Naive thymus-derived CD4-positive, alpha-beta T cell (primary cell): ENCODE results near the gene CRKL. TPM values are rescaled to one million over a fixed set of nuclear protein-coding genes. Genes with fewer than 3 reads are reported as not detected.

ENCODE experiments used
- ATAC-seq: fragments of 150-1000 bp; cut with Tn5 transposase; 2 replicates; pipeline ENCODE4 v1.10.0; 2021; ENCODE audit warnings: mild to moderate bottlenecking, moderate library complexity
- CTCF ChIA-PET: fragments of 350-600 bp; sonication (Branson Sonifier 250); formaldehyde crosslinking; loops from one replicate; lab custom pipeline; 2021; ENCODE audit warnings: antibody characterized with exemption; lab: Charles Lee
- POLR2A ChIA-PET: fragments of 350-600 bp; sonication (Branson Sonifier 250); formaldehyde crosslinking; loops from one replicate; lab custom pipeline; 2021; ENCODE audit warnings: antibody characterized with exemption, inconsistent platforms; lab: Charles Lee
- DNase-seq, 9 donors: peaks; one replicate each; pipeline versions ENCODE4 v3.0.0 to v3.0.0-alpha.2; 2020 to 2022; ENCODE audit warnings: mixed read lengths in 1 of 9
- H3K27ac ChIP-seq: one replicate; pipeline ENCODE4 v1.7.0; 2013; ENCODE audit warnings: mild to moderate bottlenecking, low read depth, low read length, moderate library complexity
- H3K27me3 ChIP-seq, 2 donors: one replicate each; pipeline ENCODE4 v1.7.0; 2013; ENCODE audit warnings: low read length in 2 of 2, mild to moderate bottlenecking in 2 of 2, moderate library complexity in 2 of 2; ENCODE audit not compliant: control insufficient read depth in 2 of 2, insufficient read depth in 2 of 2
- H3K36me3 ChIP-seq, 3 experiments: 1 replicate in 2 of 3; 2 replicates in 1 of 3; pipeline ENCODE4 v1.7.0; 2013; ENCODE audit warnings: low read length in 3 of 3, mild to moderate bottlenecking in 3 of 3, moderate library complexity in 1 of 3; ENCODE audit not compliant: insufficient read depth in 3 of 3, control insufficient read depth in 2 of 3
- H3K4me1 ChIP-seq, 2 donors: one replicate each; pipeline ENCODE4 v1.7.0; 2013; ENCODE audit warnings: low read length in 2 of 2, mild to moderate bottlenecking in 2 of 2, moderate library complexity in 1 of 2; ENCODE audit not compliant: control insufficient read depth in 2 of 2, insufficient read depth in 2 of 2
- H3K4me3 ChIP-seq: 2 replicates; pipeline ENCODE4 v1.7.0; 2013; ENCODE audit warnings: mild to moderate bottlenecking, low read length
- H3K9me3 ChIP-seq, 3 experiments: 1 replicate in 2 of 3; 2 replicates in 1 of 3; pipeline ENCODE4 v1.7.0; 2013; ENCODE audit warnings: low read length in 3 of 3; ENCODE audit not compliant: control insufficient read depth in 2 of 3
- H3K27ac Mint-ChIP-seq, 9 donors: one replicate each; pipeline ENCODE4 v1.8.0; 2020 to 2022; ENCODE audit warnings: mixed read lengths in 9 of 9, mild to moderate bottlenecking in 8 of 9, moderate library complexity in 5 of 9, inconsistent platforms in 2 of 9
- H3K27me3 Mint-ChIP-seq, 5 donors: one replicate each; pipeline ENCODE4 v1.8.0; 2021 to 2022; ENCODE audit warnings: mixed read lengths in 5 of 5, mild to moderate bottlenecking in 1 of 5
- H3K36me3 Mint-ChIP-seq, 5 donors: one replicate each; pipeline ENCODE4 v1.8.0; 2020 to 2022; ENCODE audit warnings: mixed read lengths in 5 of 5, mild to moderate bottlenecking in 3 of 5, inconsistent platforms in 1 of 5
- H3K4me1 Mint-ChIP-seq, 7 donors: one replicate each; pipeline ENCODE4 v1.8.0; 2020 to 2022; ENCODE audit warnings: mixed read lengths in 7 of 7, mild to moderate bottlenecking in 3 of 7, inconsistent platforms in 1 of 7
- H3K4me3 Mint-ChIP-seq, 10 donors: one replicate each; pipeline ENCODE4 v1.8.0; 2020 to 2022; ENCODE audit warnings: mild to moderate bottlenecking in 10 of 10, mixed read lengths in 10 of 10, moderate library complexity in 6 of 10, inconsistent platforms in 2 of 10
- H3K9me3 Mint-ChIP-seq, 11 donors: one replicate each; pipeline ENCODE4 v1.8.0; 2020 to 2022; ENCODE audit warnings: mixed read lengths in 11 of 11, mild to moderate bottlenecking in 4 of 11, inconsistent platforms in 1 of 11, moderate library complexity in 1 of 11
- intact Hi-C, 2 donors: fragments of 100-400 bp; cut with micrococcal nuclease; formaldehyde crosslinking; loops; one replicate each; pipeline ENCODE4 v1.15.1; 2023
- polyA plus RNA-seq, 2 donors: library from polyadenylated mRNA; unstranded; fragments of 300-500 nt; fragmentation: Illumina TruSeq; gene quantifications; one replicate each; pipeline ENCODE4 v1.2.3, GENCODE V29; 2021
- total RNA-seq, 6 experiments: library from RNA in 5 of 6; stranded (reverse) in 5 of 6; gene quantifications; 1 replicate in 5 of 6; 2 replicates in 1 of 6; pipeline ENCODE4 v1.2.3 and lab custom pipeline; 2021 to 2026

CRKL gene
- total and polyA plus RNA-seq, 7 experiments from 2014 or later: 38.9 to 82.7 (median 65.8) TPM

DNA sequence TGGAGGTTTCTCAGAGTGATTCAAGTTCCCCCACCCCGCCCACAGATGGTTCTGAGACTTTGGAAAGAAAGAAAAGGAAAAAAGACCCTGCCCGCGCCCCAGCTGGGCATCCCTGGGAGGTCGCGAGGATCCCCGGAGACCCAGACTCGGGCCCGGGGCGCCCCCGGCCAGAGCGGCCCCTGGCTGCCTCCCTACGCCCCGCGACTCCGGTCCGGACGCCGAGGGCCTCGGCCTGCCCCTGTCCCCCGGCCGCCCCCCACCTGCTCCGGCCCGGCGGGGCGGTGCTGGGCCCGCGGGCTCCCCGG is 47.5 kb downstream of the CRKL start:
- Mint-ChIP-seq H3K27me3 (peaks cover 4 to 33% (median 11%) of the 10 kb centered on the region in 5 donors), H3K4me1 (peaks cover 0 to 17% (median 12%) of the 10 kb centered on the region in 7 donors), H3K4me3 (peak overlapping the region; percentile 72 to 88 (median 82)), H3K27ac (peak overlapping the region in 5 of 9 donors; percentile 14 to 78 (median 47)), H3K9me3 (peaks cover 0 to 1% (median 0%) of the 10 kb centered on the region in 11 donors), H3K36me3 (no peaks in the 10 kb centered on the region)
- no peak for DNase-seq
- ChIA-PET CTCF (no interaction called here), POLR2A (no interaction called here)
- no peaks in the 10 kb centered on the region for H3K4me1 ChIP-seq
- peak overlapping the region; percentile 7 for H3K27ac ChIP-seq
- no peaks in the 10 kb centered on the region for H3K9me3 ChIP-seq
- intact Hi-C loops: loop anchor here in 1 of 2 donors (5.0 to 10.0 kb wide), 2 partner anchors 38 to 150 kb away; partner anchors contain the start of gene THAP7
- H3K27me3 ChIP-seq: no peaks in the 10 kb centered on the region
- no peak for ATAC-seq
- no peaks in the 10 kb centered on the region for H3K36me3 ChIP-seq
- H3K4me3 ChIP-seq: no peak overlapping the region

GRCh38 chr22:20965104-20965887 is 48.1 kb downstream of the CRKL start:
- peak; percentile 44 for ATAC-seq
- Mint-ChIP-seq H3K27me3 (peaks cover 2 to 31% (median 8%) of the 10 kb centered on the region in 5 donors), H3K9me3 (peaks cover 0 to 1% (median 0%) of the 10 kb centered on the region in 11 donors), H3K4me1 (peaks cover 0 to 17% (median 12%) of the 10 kb centered on the region in 7 donors), H3K36me3 (no peaks in the 10 kb centered on the region), H3K27ac (no peak overlapping the region), H3K4me3 (peak overlapping the region in 8 of 10 donors; percentile 7 to 71 (median 52))
- DNase-seq: no peak
- H3K27ac ChIP-seq: peak overlapping the region; percentile 29
- H3K9me3 ChIP-seq: no peaks in the 10 kb centered on the region
- intact Hi-C loops: loop anchor here in 1 of 2 donors (10.0 kb wide), 1 partner anchor 150 kb away; no protein-coding TSS in a partner anchor
- H3K4me1 ChIP-seq: no peaks in the 10 kb centered on the region
- no peaks in the 10 kb centered on the region for H3K27me3 ChIP-seq
- POLR2A ChIA-PET: no interaction called here
- H3K4me3 ChIP-seq: no peak overlapping the region
- CTCF ChIA-PET: no interaction called here
- H3K36me3 ChIP-seq: no peaks in the 10 kb centered on the region

- H3K36me3 ChIP-seq: no peaks in the 10 kb centered on the region
- Mint-ChIP-seq H3K36me3 (no peaks in the 10 kb centered on the region), H3K4me3 (peak overlapping the region in 6 of 10 donors; percentile 7 to 71 (median 45)), H3K4me1 (peaks cover 0 to 17% (median 12%) of the 10 kb centered on the region in 7 donors), H3K9me3 (peaks cover 0 to 2% (median 0%) of the 10 kb centered on the region in 11 donors), H3K27ac (no peak overlapping the region), H3K27me3 (peaks cover 0 to 30% (median 6%) of the 10 kb centered on the region in 5 donors)
- H3K27ac ChIP-seq: no peak overlapping the region
- H3K9me3 ChIP-seq: no peaks in the 10 kb centered on the region
- ATAC-seq: no peak
- ChIA-PET CTCF (no interaction called here), POLR2A (no interaction called here)
- H3K27me3 ChIP-seq: no peaks in the 10 kb centered on the region
- DNase-seq: no peak
- intact Hi-C loops: loop anchor here in 1 of 2 donors (10.0 kb wide), 1 partner anchor 149 kb away; no protein-coding TSS in a partner anchor
- H3K4me1 ChIP-seq: no peaks in the 10 kb centered on the region
- H3K4me3 ChIP-seq: no peak overlapping the region
Observed at GRCh38 chr22:20965888-20966855, 49.0 kb downstream of the CRKL start.

DNA sequence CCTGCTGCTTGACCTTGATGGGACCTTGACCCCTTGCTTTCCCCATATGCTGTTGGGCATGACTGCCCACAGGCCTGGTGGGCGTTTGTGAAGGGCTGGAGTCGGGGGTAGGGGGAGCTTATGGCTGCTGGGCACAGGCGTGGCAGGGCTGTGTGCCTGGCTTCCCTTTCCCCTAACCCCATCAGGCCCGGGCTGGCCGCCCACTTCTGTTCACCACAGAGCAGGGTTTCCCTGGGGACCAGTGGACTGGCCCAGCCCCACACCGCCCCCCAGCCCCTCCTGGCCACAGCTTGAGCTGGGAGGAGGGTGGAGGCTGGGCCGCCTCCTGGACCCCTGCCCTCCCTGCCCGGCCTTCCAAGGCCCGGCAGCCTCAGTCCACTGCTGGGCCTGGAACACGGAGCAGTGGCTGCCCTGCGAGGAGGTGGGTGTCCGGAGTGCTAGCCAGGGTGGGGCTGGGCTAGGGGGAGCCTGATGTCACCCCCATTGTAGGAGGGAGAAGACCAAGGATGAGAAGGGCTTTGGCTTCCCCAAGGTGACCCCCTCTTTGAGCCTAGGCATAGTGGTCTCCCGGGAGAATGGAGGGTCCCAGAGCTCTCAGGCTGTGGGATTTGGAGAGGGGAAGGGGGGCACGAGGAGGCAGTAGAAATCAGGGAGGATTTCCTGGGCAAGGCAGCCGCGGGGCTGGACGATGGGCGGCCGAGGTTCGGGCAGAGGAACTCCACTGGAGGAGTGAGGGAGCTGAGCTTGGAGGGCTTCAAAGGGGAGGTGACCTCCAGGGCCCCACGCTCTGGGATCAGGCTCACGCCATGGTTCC is 49.9 kb downstream of the CRKL start, which contains the start of gene AIFM3:
AIFM3 (plus strand) TSS at position 373 of the 814 bp plus-strand sequence. CDS start 690 bp downstream, outside the sequence.
- H3K4me3 ChIP-seq: no peak within 1 kb of the TSS
- no peaks in the 10 kb centered on the region for H3K36me3 ChIP-seq
- H3K4me3 Mint-ChIP-seq: peak within 1 kb of the TSS in 4 of 10 donors; percentile 20 to 71 (median 38)
- H3K36me3 Mint-ChIP-seq: no peaks in the 10 kb centered on the region
- H3K27ac ChIP-seq: no peak within 1 kb of the TSS
- no peaks in the 10 kb centered on the region for H3K27me3 ChIP-seq
- no peak within 1 kb of the TSS for H3K27ac Mint-ChIP-seq
- H3K4me1 ChIP-seq: no peaks in the 10 kb centered on the region
- intact Hi-C loops: loop anchor here in 1 of 2 donors (10.0 kb wide), 1 partner anchor 148 kb away; no protein-coding TSS in a partner anchor
- peaks cover 0 to 30% (median 6%) of the 10 kb centered on the region in 5 donors for H3K27me3 Mint-ChIP-seq
- CTCF ChIA-PET: no interaction called here
- no peaks in the 10 kb centered on the region for H3K9me3 ChIP-seq
- DNase-seq (no peak), ATAC-seq (no peak)
- H3K4me1 Mint-ChIP-seq: peaks cover 0 to 13% (median 10%) of the 10 kb centered on the region in 7 donors
- peaks cover 0 to 4% (median 0%) of the 10 kb centered on the region in 11 donors for H3K9me3 Mint-ChIP-seq
- POLR2A ChIA-PET: interaction anchor here (2.3 kb wide), 1 partner anchor 8 kb away, joined by 6 read pairs; no protein-coding TSS in a partner anchor

DNA sequence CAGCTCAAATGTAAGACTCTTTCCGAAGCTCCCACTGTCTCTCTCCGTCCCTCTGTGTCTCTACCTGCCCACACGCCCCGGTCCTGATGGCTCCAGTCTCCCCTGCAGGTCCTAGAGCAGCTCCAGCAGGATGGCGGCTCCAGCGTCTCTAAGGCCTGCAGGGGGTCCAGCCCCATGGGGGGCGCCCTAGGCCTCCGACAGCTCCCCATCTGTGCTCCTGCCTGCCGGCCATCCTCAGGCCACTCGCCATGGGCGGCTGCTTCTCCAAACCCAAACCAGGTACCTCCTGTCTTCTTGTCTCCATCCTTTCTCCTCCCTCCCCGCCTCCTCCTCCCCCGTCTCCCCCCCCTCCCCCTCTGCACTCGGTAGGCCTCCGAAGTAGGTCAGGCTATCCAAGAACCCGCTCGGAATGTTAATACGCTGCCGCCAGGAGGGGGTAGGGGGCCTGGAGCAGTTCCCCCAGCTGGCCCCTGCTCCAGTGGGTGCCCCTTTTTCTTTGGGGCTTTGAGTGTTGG is 50.5 kb downstream of the CRKL start:
- POLR2A ChIA-PET: interaction anchor here (2.3 kb wide), 1 partner anchor 9 kb away, joined by 6 read pairs; no protein-coding TSS in a partner anchor
- Mint-ChIP-seq H3K4me3 (peak overlapping the region in 1 of 10 donors; percentile 37), H3K9me3 (peaks cover 0 to 5% (median 0%) of the 10 kb centered on the region in 11 donors), H3K4me1 (peaks cover 0 to 12% (median 10%) of the 10 kb centered on the region in 7 donors), H3K27ac (no peak overlapping the region), H3K27me3 (peaks cover 0 to 30% (median 6%) of the 10 kb centered on the region in 5 donors), H3K36me3 (no peaks in the 10 kb centered on the region)
- H3K4me3 ChIP-seq: no peak overlapping the region
- intact Hi-C loops: loop anchor here in 1 of 2 donors (10.0 kb wide), 1 partner anchor 147 kb away; no protein-coding TSS in a partner anchor
- H3K36me3 ChIP-seq: no peaks in the 10 kb centered on the region
- no peaks in the 10 kb centered on the region for H3K4me1 ChIP-seq
- no peak for DNase-seq
- H3K27ac ChIP-seq: no peak overlapping the region
- CTCF ChIA-PET: interaction anchor here (0.5 kb wide), 1 partner anchor 549 kb away, joined by 4 read pairs; no protein-coding TSS in a partner anchor
- no peak for ATAC-seq
- no peaks in the 10 kb centered on the region for H3K9me3 ChIP-seq
- H3K27me3 ChIP-seq: no peaks in the 10 kb centered on the region
